DOHH2 (cell line): ENCODE results near the gene CACNB4.

Source experiments
- H3F3A ChIP-seq: fragments of 200-600 bp; sonication (generic), shearing (Covaris generic); 2 replicates; pipeline ENCODE4 v1.6.0; 2016; ENCODE audit warnings: antibody characterized with exemption, mild to moderate bottlenecking; ENCODE audit not compliant: control insufficient read depth, insufficient read depth
- H3K27ac ChIP-seq: fragments of 200-600 bp; sonication (generic); 2 replicates; pipeline ENCODE4 v1.5.1; 2014; ENCODE audit warnings: low read depth, mild to moderate bottlenecking, low read length, moderate library complexity
- H3K27me3 ChIP-seq: fragments of 200-600 bp; sonication (generic); 2 replicates; pipeline ENCODE4 v1.6.1; 2014; ENCODE audit warnings: mild to moderate bottlenecking, low read length, mixed read lengths; ENCODE audit not compliant: control insufficient read depth
- H3K36me3 ChIP-seq: fragments of 200-600 bp; sonication (generic); 2 replicates; pipeline ENCODE4 v1.6.1; 2014; ENCODE audit warnings: mild to moderate bottlenecking, low read length, moderate library complexity, mixed read lengths; ENCODE audit not compliant: control insufficient read depth
- H3K4me1 ChIP-seq: fragments of 200-600 bp; sonication (generic); 2 replicates; pipeline ENCODE4 v1.6.1; 2014; ENCODE audit warnings: mild to moderate bottlenecking, low read length, mixed read lengths; ENCODE audit not compliant: control insufficient read depth
- H3K4me2 ChIP-seq: fragments of 200-600 bp; sonication (generic); 2 replicates; pipeline ENCODE4 v1.6.0; 2014; ENCODE audit warnings: mild to moderate bottlenecking, low read length, moderate library complexity
- H3K4me3 ChIP-seq: fragments of 200-600 bp; sonication (generic); 2 replicates; pipeline ENCODE4 v1.5.1; 2014; ENCODE audit warnings: mild to moderate bottlenecking, low read length, mixed read lengths
- H3K79me2 ChIP-seq: fragments of 200-600 bp; sonication (generic); 2 replicates; pipeline ENCODE4 v1.6.1; 2014; ENCODE audit warnings: mild to moderate bottlenecking, low read length, mixed read lengths; ENCODE audit not compliant: control insufficient read depth
- H3K9me2 ChIP-seq: fragments of 200-600 bp; sonication (generic); replicated peaks from 2 replicates; pipeline ENCODE4 v1.6.1; 2014; ENCODE audit warnings: mild to moderate bottlenecking, low read length, mixed read lengths; ENCODE audit not compliant: control insufficient read depth
- H3K9me3 ChIP-seq: fragments of 200-600 bp; sonication (generic); 2 replicates; pipeline ENCODE4 v1.6.1; 2014; ENCODE audit warnings: antibody characterized with exemption, low read length, mixed read lengths; ENCODE audit not compliant: control insufficient read depth, insufficient read depth
- H4K20me1 ChIP-seq: fragments of 200-600 bp; sonication (generic); 2 replicates; pipeline ENCODE4 v1.6.0; 2014; ENCODE audit warnings: low read depth, mild to moderate bottlenecking, antibody characterized with exemption, low read length, moderate library complexity; ENCODE audit not compliant: control insufficient read depth, insufficient read depth
- CTCF ChIP-seq: fragments of 200-600 bp; sonication (generic); IDR thresholded peaks from one replicate; pipeline ENCODE4 v1.5.1; 2014; ENCODE audit warnings: antibody characterized with exemption, mild to moderate bottlenecking, low read depth, low read length; ENCODE audit not compliant: poor library complexity, severe bottlenecking
- EZH2phosphoT487 ChIP-seq: fragments of 200-600 bp; sonication (generic); IDR thresholded peaks from 2 replicates; pipeline ENCODE4 v1.6.1; 2017; ENCODE audit warnings: borderline replicate concordance, mild to moderate bottlenecking, antibody characterized with exemption, low read length, moderate library complexity, mixed read lengths

Gene CACNB4

GRCh38 chr2:151937966-151938365, 160.9 kb downstream of the CACNB4 start:
- no peaks in the 10 kb centered on the region for H3K4me1 ChIP-seq
- no peaks in the 10 kb centered on the region for H3F3A ChIP-seq
- TF ChIP-seq CTCF: no peak
- TF ChIP-seq EZH2phosphoT487: no peak
- no peaks in the 10 kb centered on the region for H3K9me3 ChIP-seq
- H3K4me2 ChIP-seq: no peak overlapping the region
- no peaks in the 10 kb centered on the region for H4K20me1 ChIP-seq
- H3K27me3 ChIP-seq: 0 out of 2 replicates have a peak, but pooled peaks cover 6% of the 10 kb centered on the region
- no peak overlapping the region for H3K27ac ChIP-seq
- no peaks in the 10 kb centered on the region for H3K9me2 ChIP-seq
- H3K79me2 ChIP-seq: no peaks in the 10 kb centered on the region
- no peaks in the 10 kb centered on the region for H3K36me3 ChIP-seq
- H3K4me3 ChIP-seq: no peak overlapping the region

- TF ChIP-seq EZH2phosphoT487: no peak
- TF ChIP-seq CTCF: no peak
- Histone ChIP-seq H4K20me1 (no peaks in the 10 kb centered on the region), H3K4me1 (no peaks in the 10 kb centered on the region), H3K27me3 (0 out of 2 replicates have a peak, but pooled peaks cover 6% of the 10 kb centered on the region), H3K27ac (no peak overlapping the region), H3K4me3 (no peak overlapping the region), H3K36me3 (no peaks in the 10 kb centered on the region), H3K79me2 (no peaks in the 10 kb centered on the region), H3K9me2 (no peaks in the 10 kb centered on the region), H3F3A (no peaks in the 10 kb centered on the region), H3K9me3 (no peaks in the 10 kb centered on the region), H3K4me2 (no peak overlapping the region)
Measured at GRCh38 chr2:151936626-151937025, 162.2 kb downstream of the CACNB4 start.

- TF ChIP-seq CTCF (no peak), EZH2phosphoT487 (no peak)
- H3F3A ChIP-seq: no peaks in the 10 kb centered on the region
- no peaks in the 10 kb centered on the region for H3K36me3 ChIP-seq
Measured at GRCh38 chr2:151933266-151933804, 165.5 kb downstream of the CACNB4 start.

GRCh38 chr2:151931756-151932155, 167.1 kb downstream of the CACNB4 start:
- Histone ChIP-seq H3K9me2 (no peaks in the 10 kb centered on the region), H3K4me2 (no peak overlapping the region), H3K36me3 (no peaks in the 10 kb centered on the region), H3F3A (no peaks in the 10 kb centered on the region), H3K27me3 (no peaks in the 10 kb centered on the region), H3K4me1 (no peaks in the 10 kb centered on the region), H3K79me2 (no peaks in the 10 kb centered on the region), H3K4me3 (no peak overlapping the region), H4K20me1 (no peaks in the 10 kb centered on the region), H3K27ac (no peak overlapping the region), H3K9me3 (no peaks in the 10 kb centered on the region)
- TF ChIP-seq EZH2phosphoT487 (no peak), CTCF (no peak)

More at GRCh38 chr2:151933266-151933804, 165.5 kb downstream of the CACNB4 start:
- Histone ChIP-seq H3K4me3 (no peak overlapping the region), H3K9me3 (no peaks in the 10 kb centered on the region), H3K27ac (no peak overlapping the region), H3K27me3 (0 out of 2 replicates have a peak, but pooled peaks cover 3% of the 10 kb centered on the region), H4K20me1 (no peaks in the 10 kb centered on the region), H3K9me2 (no peaks in the 10 kb centered on the region), H3K79me2 (no peaks in the 10 kb centered on the region), H3K4me2 (no peak overlapping the region), H3K4me1 (no peaks in the 10 kb centered on the region)
